Cardiac septum (tissue), 1 donor: ENCODE data around the gene YIPF2. TPM values are rescaled to one million over a fixed set of nuclear protein-coding genes. Genes with fewer than 3 reads are reported as not detected.
"Not testable (repeated sequence)": the region's sequence is repeated elsewhere in the genome, so short reads cannot be mapped to it uniquely, and the experiment has no call there.

ENCODE experiments used
- DNase-seq: peaks from one replicate; pipeline ENCODE4 v3.0.0-alpha.2; 2020; ENCODE audit warnings: low spot score
- intact Hi-C: fragments of 100-400 bp; cut with DNase I; formaldehyde crosslinking; loops from one replicate; pipeline ENCODE4 v1.14.0; 2022
- total RNA-seq: library from RNA; stranded (reverse); fragmentation: NEBNext Ultra II Directional; extraction: Animal tissue kit (Norgen Biotek cat#: 25700); gene quantifications from one replicate; pipeline ENCODE4 v1.2.1, GENCODE V29; 2021
- donor health status: DM: no; HTN: no; CAD: no.

Gene YIPF2
- total RNA-seq, 1 donor from 2014 or later, result 20.8 TPM

DNA sequence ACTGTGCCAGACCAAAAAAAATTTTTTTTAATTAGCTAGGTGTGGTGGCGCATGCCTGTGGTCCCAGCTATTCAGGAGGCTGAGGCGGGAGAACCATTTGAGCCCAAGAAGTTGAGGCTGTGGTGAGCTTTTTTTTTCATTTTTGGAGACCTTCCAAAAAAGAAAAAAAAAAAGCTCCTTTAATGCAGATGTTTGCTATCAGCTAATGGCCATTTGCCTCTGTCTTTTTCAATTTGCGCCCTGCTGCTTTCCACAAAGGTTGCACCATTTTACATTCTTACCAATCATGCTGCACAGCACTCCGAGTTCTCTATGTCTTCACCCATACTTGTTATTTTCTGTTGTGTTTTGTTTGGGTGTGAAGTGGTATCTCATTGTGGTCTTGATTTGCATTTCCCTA is 16.8 kb upstream of the YIPF2 start:
- intact Hi-C loops, result no loop called here
- no peak for DNase-seq

DNA sequence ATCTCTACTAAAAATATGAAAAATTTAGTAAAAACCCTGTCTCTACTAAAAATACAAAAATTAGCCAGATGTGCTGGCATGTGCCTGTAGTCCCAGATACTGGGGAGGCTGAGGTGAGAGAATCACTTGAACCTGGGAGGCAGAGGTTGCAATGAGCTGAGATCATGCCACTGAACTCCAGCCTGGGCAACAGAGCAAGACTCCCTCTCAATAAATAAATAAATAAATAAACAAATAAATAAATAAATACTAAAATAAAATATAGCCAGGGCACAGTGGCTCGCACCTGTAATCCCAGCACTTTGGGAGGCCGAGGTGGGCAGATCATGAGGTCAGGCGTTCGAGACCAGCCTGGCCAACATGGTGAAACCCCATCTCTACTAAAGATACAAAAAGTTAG is 15.0 kb upstream of the YIPF2 start:
- intact Hi-C loops, result not testable (repeated sequence)

DNA sequence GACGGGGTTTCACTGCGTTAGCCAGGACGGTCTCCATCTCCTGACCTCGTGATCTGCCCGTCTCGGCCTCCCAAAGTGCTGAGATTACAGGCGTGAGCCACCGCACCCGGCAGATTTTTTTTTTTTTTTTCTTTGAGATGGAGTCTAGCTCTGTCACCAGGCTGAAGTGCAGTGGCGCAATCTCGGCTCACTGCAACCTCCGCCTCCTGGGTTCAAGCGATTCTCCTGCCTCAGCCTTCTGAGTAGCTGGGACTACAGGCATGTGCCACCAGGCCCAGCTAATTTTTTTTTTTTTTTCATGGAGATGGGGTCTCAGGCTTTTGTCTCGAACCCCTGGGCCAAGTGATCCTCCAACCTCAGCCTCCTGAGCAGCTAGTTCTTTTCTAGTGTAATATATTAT is 13.2 kb upstream of the YIPF2 start:
- DNase-seq, intact Hi-C loops: not testable (repeated sequence)

More for the DNA sequence above, 15.0 kb upstream of the YIPF2 start:
- DNase-seq, result not testable (repeated sequence)

DNA sequence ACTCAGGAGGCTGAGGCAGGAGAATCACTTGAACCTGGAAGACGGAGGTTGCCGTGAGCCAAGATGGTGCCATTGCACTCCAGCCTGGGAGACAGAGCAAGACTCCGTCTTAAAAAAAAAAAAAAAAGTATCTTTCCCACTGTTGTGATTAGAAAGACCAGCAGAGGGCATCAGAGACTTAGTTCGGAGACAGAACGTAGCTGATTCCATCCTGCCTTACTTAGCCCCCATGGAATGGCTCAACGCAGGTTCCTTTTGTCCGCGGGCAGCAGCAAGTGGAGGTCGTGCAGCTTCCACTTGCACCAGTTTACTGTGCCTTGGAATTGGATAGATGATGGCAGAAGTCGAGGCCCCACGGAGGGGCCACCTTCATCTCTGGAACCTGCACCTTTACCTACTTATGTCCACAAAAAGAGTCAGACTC is 8.2 kb upstream of the YIPF2 start:
- DNase-seq, result no peak
- intact Hi-C loops, result loop anchor here (5.0 kb wide), 1 partner anchor 191 kb away; no protein-coding TSS in a partner anchor

DNA sequence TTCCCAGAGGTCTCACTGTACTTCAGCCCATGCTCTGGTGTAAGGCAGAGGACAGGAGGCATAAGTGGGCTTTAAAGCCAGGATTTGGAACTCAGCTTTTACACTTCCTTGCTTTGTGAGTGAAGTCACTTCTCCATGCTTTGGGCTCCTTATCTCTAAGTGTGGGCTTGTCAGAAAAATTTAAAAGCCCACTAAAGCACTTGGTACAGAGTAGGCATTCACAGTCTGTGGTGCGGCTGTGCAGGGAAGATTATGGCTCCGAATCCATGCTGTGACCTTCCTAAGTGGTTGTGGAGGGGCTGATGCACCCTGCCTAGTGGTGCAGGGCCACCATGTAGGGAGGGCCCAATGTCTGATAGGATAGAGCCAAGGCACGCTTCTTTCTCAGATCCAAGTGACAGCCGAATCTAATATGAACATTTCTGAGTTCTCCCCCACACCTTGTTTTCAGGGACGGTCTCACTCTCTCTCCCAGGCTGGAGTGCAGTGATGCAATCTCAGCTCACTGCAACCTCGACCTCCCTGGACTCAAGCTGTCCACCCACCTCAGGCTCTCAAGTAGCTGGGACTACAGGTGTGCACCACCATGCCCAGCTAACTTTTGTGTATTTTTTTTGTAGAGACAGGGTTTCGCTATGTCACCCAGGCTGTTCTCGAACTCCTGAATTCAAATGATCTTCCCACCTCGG is 7.1 kb upstream of the YIPF2 start:
- DNase-seq, result no peak
- intact Hi-C loops, result loop anchor here (5.0 kb wide), 1 partner anchor 192 kb away; no protein-coding TSS in a partner anchor

DNA sequence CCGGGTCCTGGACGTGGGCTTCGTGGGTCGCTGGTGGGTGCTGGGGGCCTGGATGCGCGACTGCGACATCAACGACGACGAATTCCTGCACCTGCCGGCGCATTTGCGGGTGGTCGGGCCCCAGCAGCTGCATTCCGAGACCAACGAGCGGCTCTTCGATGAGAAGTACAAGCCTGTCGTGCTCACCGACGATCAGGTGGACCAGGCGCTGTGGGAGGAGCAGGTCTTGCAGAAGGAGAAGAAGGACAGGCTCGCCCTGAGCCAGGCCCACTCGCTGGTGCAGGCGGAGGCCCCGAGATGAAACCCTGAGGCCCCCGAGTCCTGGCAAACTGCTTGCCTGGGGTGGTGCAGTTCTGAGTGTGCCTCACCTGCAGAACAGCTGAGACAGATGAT is 959 bp upstream of the YIPF2 start:
- intact Hi-C loops, result loop anchor here (2.0 kb wide), 2 partner anchors 31 to 57 kb away; partner anchors contain the start of gene SMARCA4
- DNase-seq, result no peak

DNA sequence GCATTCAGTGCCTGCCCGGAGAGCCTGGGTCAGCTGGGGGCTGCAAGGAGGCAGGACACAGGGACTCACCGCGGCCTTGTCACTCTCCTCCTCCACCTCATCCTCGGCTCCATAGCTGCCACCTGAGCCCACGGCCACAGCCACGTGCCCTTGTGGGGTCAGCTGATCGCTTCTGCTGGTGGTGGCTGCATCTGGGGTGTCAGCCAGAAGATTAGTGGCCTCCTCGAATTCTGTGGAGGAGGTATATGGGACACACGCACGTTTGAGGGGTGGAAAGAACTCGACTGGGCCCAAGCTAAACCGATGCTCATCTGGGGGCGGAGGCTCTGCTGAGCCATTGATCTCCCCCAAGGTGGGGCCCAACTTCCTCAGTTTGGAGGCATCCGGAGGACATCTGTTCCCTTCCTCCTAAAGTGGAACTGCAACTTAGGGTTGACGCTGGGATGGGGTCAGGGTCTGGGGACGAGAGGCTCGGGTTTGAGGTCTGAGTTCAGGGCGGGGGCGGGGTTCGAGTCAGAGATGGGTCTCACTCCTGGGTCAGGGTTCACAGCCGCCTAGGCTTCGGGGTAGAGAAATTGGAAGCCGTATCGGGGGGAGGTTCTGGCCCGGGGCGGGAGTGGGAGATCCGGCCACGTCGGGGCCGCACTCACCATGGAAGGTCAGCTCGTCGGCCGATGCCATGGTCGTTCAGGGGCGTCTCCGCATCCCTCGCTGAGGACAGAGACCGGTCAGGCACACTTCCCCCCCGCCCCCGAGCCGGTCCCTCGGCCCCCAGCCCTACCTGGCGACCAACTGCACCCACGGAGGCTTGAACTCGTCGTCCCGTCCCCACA is 493 bp downstream of the YIPF2 start:
- intact Hi-C loops, result loop anchor here (2.0 kb wide), 2 partner anchors 33 to 55 kb away; partner anchors contain the start of gene SMARCA4
- DNase-seq, result no peak

DNA sequence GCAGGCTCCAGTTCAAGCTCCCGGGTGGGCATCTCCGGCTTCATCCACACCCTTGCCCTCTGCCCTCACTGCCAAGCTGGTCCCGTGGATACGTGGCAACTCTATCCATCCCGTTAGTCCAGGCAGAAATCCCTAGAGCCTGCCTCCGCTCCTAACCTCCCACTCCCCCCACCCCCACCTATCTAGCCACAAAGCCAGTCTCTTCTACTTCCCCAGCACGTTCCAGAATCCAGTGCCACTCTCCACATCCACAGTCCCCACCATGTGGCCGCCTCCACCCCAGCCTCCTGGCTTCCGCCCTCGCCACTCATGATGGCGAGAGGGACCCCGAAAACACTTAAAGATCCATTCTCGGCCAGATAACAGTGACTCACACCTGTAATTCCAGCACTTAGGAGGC is 3.8 kb downstream of the YIPF2 start:
- DNase-seq, result no peak
- intact Hi-C loops, result no loop called here

DNA sequence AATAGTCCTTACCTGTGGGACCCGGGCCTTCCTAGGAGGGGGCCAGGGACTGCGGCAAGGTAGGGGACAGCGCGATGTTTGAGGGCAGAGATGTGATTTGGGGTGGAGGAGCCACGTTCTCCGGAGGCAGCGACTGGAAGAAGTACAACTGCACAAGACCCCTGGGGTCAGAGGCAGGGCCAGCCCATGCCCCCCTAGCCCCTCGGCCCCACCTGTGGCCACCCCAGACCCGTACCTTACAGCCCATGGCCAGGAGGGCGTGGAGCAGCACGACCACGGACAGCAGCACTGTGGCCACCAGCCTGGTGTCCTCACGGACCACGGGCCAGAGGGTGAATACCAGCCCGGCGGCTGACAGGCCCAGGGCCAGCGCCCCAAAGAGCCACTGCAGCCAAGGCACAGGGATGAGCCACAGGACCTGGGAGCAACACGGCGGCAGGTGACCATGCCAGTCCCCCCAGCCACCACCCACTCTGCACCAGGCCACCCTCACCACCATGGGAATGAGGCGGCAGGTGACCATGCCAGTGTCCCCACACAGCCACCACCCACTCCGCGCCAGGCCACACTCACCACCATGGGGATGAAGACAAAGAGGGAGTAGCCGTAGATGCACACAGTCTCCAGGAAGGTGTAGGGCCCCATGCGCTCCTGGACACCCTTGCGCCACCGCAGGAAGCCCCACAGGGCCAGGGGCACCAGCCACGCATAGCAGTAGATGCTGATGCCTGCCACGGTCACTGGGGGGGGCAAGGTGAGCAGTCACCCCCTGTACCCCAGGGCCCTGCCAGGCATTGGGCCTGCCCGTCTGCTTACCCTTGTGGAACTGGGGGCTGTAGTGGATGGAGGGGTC is 5.0 kb downstream of the YIPF2 start:
- no peak for DNase-seq
- intact Hi-C loops, result no loop called here

DNA sequence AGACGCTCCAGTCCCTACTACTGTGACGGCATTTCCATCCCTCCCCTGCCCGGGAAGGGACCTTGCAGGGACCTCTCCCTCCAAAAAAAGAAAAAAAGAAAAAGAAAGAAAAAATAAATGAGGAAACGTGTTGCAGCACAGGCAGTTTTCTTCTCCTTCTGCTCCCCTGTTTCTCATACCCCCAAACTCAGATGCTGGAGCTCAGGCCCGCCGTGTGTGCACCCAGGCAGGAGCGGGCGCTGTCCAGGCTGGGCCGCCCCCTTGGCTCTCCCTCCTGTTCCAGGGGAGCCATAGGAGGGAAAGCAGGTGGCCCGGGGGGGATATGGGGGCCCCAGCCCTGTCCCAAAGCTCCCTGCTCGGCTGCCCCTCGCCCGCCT is 5.8 kb downstream of the YIPF2 start:
- intact Hi-C loops, result no loop called here
- no peak for DNase-seq

DNA sequence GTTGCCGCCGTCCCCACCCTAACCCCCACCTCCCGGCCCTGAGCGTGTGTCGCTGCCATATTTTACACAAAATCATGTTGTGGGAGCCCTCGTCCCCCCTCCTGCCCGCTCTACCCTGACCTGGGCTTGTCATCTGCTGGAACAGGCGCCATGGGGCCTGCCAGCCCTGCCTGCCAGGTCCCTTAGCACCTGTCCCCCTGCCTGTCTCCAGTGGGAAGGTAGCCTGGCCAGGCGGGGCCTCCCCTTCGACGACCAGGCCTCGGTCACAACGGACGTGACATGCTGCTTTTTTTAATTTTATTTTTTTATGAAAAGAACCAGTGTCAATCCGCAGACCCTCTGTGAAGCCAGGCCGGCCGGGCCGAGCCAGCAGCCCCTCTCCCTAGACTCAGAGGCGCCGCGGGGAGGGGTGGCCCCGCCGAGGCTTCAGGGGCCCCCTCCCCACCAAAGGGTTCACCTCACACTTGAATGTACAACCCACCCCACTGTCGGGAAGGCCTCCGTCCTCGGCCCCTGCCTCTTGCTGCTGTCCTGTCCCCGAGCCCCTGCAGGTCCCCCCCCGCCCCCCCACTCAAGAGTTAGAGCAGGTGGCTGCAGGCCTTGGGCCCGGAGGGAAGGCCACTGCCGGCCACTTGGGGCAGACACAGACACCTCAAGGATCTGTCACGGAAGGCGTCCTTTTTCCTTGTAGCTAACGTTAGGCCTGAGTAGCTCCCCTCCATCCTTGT is 6.4 kb downstream of the YIPF2 start:
- intact Hi-C loops, result no loop called here
- no peak for DNase-seq

DNA sequence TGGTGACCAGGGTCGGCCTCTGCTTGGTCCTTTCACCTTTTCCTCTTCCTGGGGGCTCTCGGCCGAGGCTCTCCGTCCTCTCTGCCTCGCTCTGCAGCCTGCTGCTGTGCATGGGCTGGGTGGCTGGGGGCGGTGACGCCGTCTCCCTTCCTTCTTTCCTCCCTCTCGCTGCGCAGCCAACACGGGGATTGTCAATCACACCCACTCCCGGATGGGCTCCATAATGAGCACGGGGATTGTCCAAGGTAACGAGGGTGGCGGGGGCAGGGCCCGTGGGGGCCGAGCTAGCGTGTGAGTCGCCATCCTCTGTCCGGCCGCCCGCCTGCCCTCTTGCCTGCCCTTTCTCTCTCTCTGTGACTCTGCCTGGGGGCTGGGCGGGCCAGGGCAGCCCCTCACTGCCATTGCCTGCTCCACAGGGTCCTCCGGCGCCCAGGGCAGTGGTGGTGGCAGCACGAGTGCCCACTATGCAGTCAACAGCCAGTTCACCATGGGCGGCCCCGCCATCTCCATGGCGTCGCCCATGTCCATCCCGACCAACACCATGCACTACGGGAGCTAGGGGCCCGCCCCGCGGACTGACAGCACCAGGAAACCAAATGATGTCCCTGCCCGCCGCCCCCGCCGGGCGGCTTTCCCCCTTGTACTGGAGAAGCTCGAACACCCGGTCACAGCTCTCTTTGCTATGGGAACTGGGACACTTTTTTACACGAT is 7.1 kb downstream of the YIPF2 start:
- intact Hi-C loops, result no loop called here
- no peak for DNase-seq

DNA sequence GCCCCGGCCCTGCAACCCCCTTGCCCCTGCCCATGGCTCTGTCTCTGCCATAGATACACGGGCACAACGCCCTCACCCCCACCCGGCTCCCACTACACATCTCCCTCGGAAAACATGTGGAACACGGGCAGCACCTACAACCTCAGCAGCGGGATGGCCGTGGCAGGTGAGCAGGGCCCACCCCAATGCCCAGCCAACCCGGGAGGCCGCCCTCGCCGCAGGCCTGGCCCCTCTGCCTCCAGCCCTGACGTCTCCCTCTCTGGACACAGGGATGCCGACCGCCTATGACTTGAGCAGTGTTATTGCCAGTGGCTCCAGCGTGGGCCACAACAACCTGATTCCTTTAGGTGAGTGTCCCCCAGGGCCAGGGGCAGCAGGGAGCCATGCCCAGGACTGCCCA is 7.7 kb downstream of the YIPF2 start:
- intact Hi-C loops, result no loop called here
- DNase-seq, result no peak

DNA sequence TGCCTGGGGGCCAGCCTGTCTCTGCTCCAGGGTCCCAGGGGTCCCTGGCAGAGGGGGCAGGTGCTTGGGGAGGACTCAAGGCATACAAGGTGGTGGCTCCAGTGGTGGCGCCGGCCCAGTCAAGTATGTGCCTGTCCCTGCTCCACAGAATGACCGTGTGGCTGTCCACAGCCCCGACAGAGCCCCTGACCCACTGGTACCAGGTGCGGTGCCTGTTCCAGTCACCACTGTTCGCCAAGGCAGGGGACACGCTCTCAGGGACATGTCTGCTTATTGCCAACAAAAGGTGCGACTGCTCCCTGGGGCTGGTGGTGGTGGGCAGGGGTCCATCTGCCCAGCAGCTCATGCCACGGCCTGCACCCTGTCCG is 8.2 kb downstream of the YIPF2 start:
- intact Hi-C loops, result no loop called here

DNA sequence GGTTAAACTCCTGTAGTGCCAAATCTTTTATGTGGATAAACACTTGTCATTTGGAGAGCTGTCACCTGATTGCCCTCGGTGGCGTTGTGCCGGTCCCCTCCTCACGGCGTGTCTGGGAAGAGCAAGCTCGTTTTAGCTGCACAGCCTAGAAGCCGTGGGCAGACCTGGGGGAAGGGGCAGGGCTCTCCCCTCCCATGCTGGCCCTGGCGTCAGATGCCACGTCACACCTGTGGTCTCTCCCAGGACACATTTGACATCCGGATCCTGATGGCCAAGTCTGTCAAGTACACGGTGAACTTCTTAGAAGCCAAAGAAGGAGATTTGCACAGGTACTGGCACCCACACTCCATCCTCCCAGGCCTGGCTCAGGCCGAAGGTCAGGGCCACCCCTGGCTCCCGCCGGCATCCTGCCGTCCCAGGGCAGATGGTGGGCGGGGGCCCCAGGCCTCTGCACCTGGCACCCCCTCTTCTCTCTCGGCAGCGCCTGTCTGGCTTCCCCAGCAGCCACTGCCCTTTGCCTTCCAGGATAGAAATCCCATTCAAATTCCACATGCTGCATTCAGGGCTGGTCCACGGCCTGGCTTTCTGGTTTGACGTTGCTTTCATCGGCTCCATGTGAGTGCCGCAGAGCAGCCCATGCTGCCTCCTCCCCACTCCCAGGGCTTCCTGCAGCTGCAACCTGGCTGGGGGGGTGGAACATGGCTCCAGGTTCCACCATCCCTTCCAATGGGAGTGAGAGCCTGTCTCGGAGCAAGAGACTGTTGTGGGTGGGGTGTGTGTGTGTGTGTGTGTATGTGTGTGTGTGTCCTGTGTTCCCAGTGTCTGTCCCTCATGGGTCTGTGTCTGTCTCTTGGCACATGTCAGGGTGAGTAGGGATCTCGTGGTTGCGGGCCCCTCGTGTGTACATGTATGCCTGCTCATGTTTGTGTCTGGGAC is 8.8 kb downstream of the YIPF2 start:
- intact Hi-C loops, result no loop called here
- DNase-seq, result no peak

More for the DNA sequence above, 8.2 kb downstream of the YIPF2 start:
- DNase-seq, result no peak

DNA sequence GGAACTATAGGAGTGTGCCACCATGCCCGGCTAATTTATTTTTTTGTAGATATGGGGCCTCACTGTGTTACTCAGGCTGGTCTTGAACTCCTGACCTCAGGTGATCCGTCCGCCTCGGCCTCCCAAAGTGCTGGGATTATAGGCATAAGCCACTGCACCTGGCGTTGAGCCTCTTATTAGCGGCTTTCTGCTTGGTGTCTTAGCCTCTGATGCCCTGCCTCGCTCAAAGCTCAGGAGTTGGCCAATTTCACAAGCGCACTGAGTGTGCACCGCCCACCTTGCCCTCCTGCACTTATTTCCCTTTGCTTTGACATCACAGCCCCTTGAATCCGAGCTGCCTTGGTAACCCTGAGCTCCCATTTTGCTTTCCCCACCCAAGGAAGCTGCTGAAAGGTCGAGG is 10.1 kb downstream of the YIPF2 start:
- DNase-seq, result no peak
- intact Hi-C loops, result no loop called here

DNA sequence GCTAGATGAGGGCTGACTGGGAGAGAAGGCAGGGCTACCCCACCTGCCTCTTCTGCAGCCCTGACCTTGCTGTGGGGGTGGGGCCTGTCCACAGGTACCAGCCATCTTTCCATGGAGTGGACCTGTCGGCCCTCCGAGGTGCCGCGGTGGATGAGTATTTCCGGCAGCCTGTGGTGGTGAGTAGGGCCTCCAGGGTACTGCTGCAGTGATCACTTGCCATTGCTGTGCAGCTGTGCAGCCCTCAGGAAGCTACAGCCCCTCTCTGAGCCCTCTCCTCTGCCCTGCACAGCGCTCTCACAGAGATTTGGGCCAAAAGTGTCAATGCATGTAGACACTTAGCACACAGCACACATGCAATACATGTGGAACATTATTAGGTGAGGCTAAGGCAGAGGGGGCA is 11.8 kb downstream of the YIPF2 start:
- intact Hi-C loops, result no loop called here
- no peak for DNase-seq
